Trophoblast cell (in vitro differentiated cells and primary cell): Measurements from ENCODE around the gene KCNIP4.

ENCODE experiments used
- DNase-seq, 2 donors: peaks; one replicate each; pipeline ENCODE4 v3.0.0-alpha.2; 2016
- H2AFZ ChIP-seq: 2 replicates; pipeline ENCODE4 v1.6.1; 2013; ENCODE audit warnings: low read length, moderate library complexity, mild to moderate bottlenecking; ENCODE audit not compliant: insufficient read depth, poor library complexity
- H2AK5ac ChIP-seq: 2 replicates; pipeline ENCODE4 v1.6.1; 2013; ENCODE audit warnings: mild to moderate bottlenecking, low read length
- H2BK120ac ChIP-seq: 2 replicates; pipeline ENCODE4 v1.6.1; 2013; ENCODE audit warnings: low read length, mild to moderate bottlenecking, moderate library complexity; ENCODE audit not compliant: insufficient read depth, poor library complexity
- H2BK12ac ChIP-seq: 2 replicates; pipeline ENCODE4 v1.6.1; 2013; ENCODE audit warnings: mild to moderate bottlenecking, low read length, moderate library complexity
- H2BK5ac ChIP-seq: 2 replicates; pipeline ENCODE4 v1.6.1; 2013; ENCODE audit warnings: low read length, low read depth, moderate library complexity, mild to moderate bottlenecking; ENCODE audit not compliant: poor library complexity
- H3K14ac ChIP-seq: 2 replicates; pipeline ENCODE4 v1.6.1; 2013; ENCODE audit warnings: mild to moderate bottlenecking, low read length
- H3K18ac ChIP-seq: 2 replicates; pipeline ENCODE4 v1.6.1; 2013; ENCODE audit warnings: mild to moderate bottlenecking, low read length
- H3K23ac ChIP-seq: 2 replicates; pipeline ENCODE4 v1.6.1; 2013; ENCODE audit warnings: low read length
- H3K27ac ChIP-seq: 2 replicates; pipeline ENCODE4 v1.5.1; 2013; ENCODE audit warnings: low read depth, mild to moderate bottlenecking, inconsistent platforms, low read length, moderate library complexity
- H3K27me3 ChIP-seq: 2 replicates; pipeline ENCODE4 v1.6.1; 2013; ENCODE audit warnings: inconsistent platforms, mild to moderate bottlenecking, low read length, moderate library complexity; ENCODE audit not compliant: insufficient read depth
- H3K36me3 ChIP-seq, 2 experiments: 1 replicate in 1 of 2; 2 replicates in 1 of 2; pipeline ENCODE4 v1.6.1; 2013; ENCODE audit warnings: low read length in 2 of 2, mild to moderate bottlenecking in 2 of 2, moderate library complexity in 1 of 2; ENCODE audit not compliant: insufficient read depth in 2 of 2, control insufficient read depth in 1 of 2
- H3K4ac ChIP-seq: 2 replicates; pipeline ENCODE4 v1.6.1; 2013; ENCODE audit warnings: low read depth, mild to moderate bottlenecking, low read length, moderate library complexity
- H3K4me1 ChIP-seq, 2 experiments: 1 replicate in 1 of 2; 2 replicates in 1 of 2; pipeline ENCODE4 v1.6.1; 2013; ENCODE audit warnings: low read length in 2 of 2, mild to moderate bottlenecking in 2 of 2, moderate library complexity in 1 of 2; ENCODE audit not compliant: insufficient read depth in 2 of 2, control insufficient read depth in 1 of 2
- H3K4me2 ChIP-seq: 2 replicates; pipeline ENCODE4 v1.6.1; 2013; ENCODE audit warnings: inconsistent platforms, mild to moderate bottlenecking, low read length, moderate library complexity
- H3K4me3 ChIP-seq: 2 replicates; pipeline ENCODE4 v1.5.1; 2013; ENCODE audit warnings: mild to moderate bottlenecking, low read depth, low read length, inconsistent platforms
- H3K79me1 ChIP-seq: one replicate; pipeline ENCODE4 v1.6.1; 2013; ENCODE audit warnings: low read length
- H3K79me2 ChIP-seq: 2 replicates; pipeline ENCODE4 v1.6.1; 2013; ENCODE audit warnings: low read length, mild to moderate bottlenecking; ENCODE audit not compliant: control insufficient read depth, insufficient read depth, poor library complexity
- H3K9ac ChIP-seq: 2 replicates; pipeline ENCODE4 v1.6.1; 2013; ENCODE audit warnings: mild to moderate bottlenecking, low read length
- H3K9me3 ChIP-seq: 2 replicates; pipeline ENCODE4 v1.6.1; 2013; ENCODE audit warnings: low read depth, mild to moderate bottlenecking, control low read depth, inconsistent platforms, low read length; ENCODE audit not compliant: insufficient read depth
- H4K12ac ChIP-seq: 2 replicates; pipeline ENCODE4 v1.6.1; 2013; ENCODE audit warnings: low read depth, mild to moderate bottlenecking, low read length, moderate library complexity
- H4K8ac ChIP-seq: 2 replicates; pipeline ENCODE4 v1.6.1; 2013; ENCODE audit warnings: low read depth, mild to moderate bottlenecking, low read length, moderate library complexity
- H4K91ac ChIP-seq: one replicate; pipeline ENCODE4 v1.6.1; 2013; ENCODE audit warnings: low read depth, mild to moderate bottlenecking, low read length, moderate library complexity
- WGBS: extraction: QIAGEN DNeasy Blood & Tissue Kit; methylation state at CpG from one replicate; pipeline ENCODE4 v1.1.7; 2013; ENCODE audit warnings: missing lambda C conversion rate; ENCODE audit not compliant: insufficient read length, insufficient coverage; ENCODE audit errors: extremely low coverage; 5-methylcytosine and 5-hydroxymethylcytosine counted together

The KCNIP4 gene

DNA sequence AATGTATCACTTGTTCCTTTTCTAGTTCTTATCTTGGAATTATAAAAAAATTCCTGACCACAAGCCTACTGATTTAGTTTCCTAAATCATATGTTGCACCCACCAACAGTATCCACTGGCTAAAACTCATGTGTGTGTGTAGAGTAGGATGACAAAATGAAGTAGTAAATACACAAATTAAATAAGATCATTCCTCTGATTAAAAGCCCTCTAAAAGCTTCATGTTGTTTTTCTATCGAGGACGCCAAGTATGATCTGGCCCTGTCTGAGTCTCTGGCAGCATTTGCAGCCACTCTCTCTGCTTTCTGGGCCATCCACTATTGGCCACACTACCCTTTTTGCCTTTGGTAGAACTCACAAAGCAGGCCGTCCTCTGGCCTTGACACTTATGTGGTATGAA lies 1064.9 kb downstream of the KCNIP4 start:
- no peak overlapping the region for H4K12ac ChIP-seq
- no CpG with 5 or more reads among the region's 3 CpGs for WGBS
- no peak overlapping the region for H3K4me2 ChIP-seq
- no peaks in the 10 kb centered on the region for H3K9me3 ChIP-seq
- H3K14ac ChIP-seq, result no peak overlapping the region
- H3K27ac ChIP-seq, result no peak overlapping the region
- no peaks in the 10 kb centered on the region for H3K79me1 ChIP-seq
- no peaks in the 10 kb centered on the region for H3K36me3 ChIP-seq
- H3K9ac ChIP-seq, result no peak overlapping the region
- no peaks in the 10 kb centered on the region for H3K4me1 ChIP-seq
- H4K91ac ChIP-seq, result no peak overlapping the region
- H2BK5ac ChIP-seq, result no peak overlapping the region
- H2AK5ac ChIP-seq, result no peak overlapping the region
- no peak overlapping the region for H3K4ac ChIP-seq
- no peak overlapping the region for H2BK12ac ChIP-seq
- DNase-seq, result no peak
- no peak overlapping the region for H4K8ac ChIP-seq
- H2AFZ ChIP-seq, result no peak overlapping the region
- H2BK120ac ChIP-seq, result no peak overlapping the region
- no peaks in the 10 kb centered on the region for H3K79me2 ChIP-seq
- H3K23ac ChIP-seq, result no peak overlapping the region
- H3K27me3 ChIP-seq, result no peaks in the 10 kb centered on the region
- no peak overlapping the region for H3K4me3 ChIP-seq
- H3K18ac ChIP-seq, result no peak overlapping the region

DNA sequence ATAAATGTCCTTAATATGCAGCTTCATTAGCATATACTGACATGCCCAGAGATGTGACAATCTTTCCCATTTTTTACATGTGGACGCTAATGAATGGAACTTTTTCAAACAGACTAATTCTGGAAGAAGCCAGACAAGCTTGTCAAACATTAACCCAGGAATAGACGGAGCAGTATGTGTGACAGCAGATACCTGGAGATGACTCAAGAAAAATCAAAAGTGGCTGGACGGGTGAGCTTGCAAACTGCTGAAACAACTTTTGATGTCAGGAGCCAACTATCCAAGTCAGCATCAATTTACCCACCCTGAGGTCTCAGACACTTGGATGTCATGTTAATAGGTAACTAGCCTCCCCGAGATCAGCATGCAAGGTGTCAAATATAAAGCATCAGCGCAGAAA lies 1065.3 kb downstream of the KCNIP4 start:
- Histone ChIP-seq H3K27ac (no peak overlapping the region), H2AK5ac (no peak overlapping the region), H3K36me3 (no peaks in the 10 kb centered on the region), H3K4ac (no peak overlapping the region), H3K23ac (no peak overlapping the region), H4K91ac (no peak overlapping the region), H3K18ac (no peak overlapping the region), H2AFZ (no peak overlapping the region), H3K14ac (no peak overlapping the region), H3K9me3 (no peaks in the 10 kb centered on the region), H3K9ac (no peak overlapping the region), H2BK12ac (no peak overlapping the region), H3K4me2 (no peak overlapping the region), H3K27me3 (no peaks in the 10 kb centered on the region), H3K4me1 (no peaks in the 10 kb centered on the region), H2BK5ac (no peak overlapping the region), H4K8ac (no peak overlapping the region), H3K4me3 (no peak overlapping the region), H3K79me2 (no peaks in the 10 kb centered on the region), H2BK120ac (no peak overlapping the region), H4K12ac (no peak overlapping the region), H3K79me1 (no peaks in the 10 kb centered on the region)
- no peak for DNase-seq
- no CpG with 5 or more reads among the region's 5 CpGs for WGBS

DNA sequence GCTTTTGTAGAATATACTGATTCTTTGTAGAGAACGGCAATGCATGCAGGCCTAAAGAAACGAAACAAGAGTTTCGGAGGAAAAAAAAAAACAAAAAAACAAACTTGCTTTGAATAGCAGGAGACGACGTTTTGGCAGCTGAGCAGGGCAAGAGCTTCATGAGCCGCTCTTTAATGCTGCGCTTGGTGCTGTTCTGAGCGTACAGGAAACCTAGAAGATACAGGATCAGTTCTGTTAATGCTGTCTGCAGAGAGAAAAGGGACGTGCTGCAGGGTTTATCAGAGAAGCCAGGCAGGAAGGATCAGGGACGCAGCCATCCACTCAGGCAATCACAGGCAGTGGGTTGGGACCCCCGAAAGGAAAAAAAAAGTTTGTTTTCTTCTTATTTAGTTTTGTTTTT lies 1066.1 kb downstream of the KCNIP4 start:
- no peak overlapping the region for H3K18ac ChIP-seq
- H2BK5ac ChIP-seq, result no peak overlapping the region
- H4K91ac ChIP-seq, result no peak overlapping the region
- H3K4me3 ChIP-seq, result no peak overlapping the region
- no peaks in the 10 kb centered on the region for H3K27me3 ChIP-seq
- H3K4ac ChIP-seq, result no peak overlapping the region
- H3K4me2 ChIP-seq, result no peak overlapping the region
- no peak overlapping the region for H2AK5ac ChIP-seq
- no CpG with 5 or more reads among the region's 11 CpGs for WGBS
- no peaks in the 10 kb centered on the region for H3K79me1 ChIP-seq
- no peak overlapping the region for H3K14ac ChIP-seq
- no peak overlapping the region for H4K8ac ChIP-seq
- H2AFZ ChIP-seq, result no peak overlapping the region
- H2BK12ac ChIP-seq, result no peak overlapping the region
- H4K12ac ChIP-seq, result no peak overlapping the region
- no peaks in the 10 kb centered on the region for H3K79me2 ChIP-seq
- H3K36me3 ChIP-seq, result no peaks in the 10 kb centered on the region
- H2BK120ac ChIP-seq, result no peak overlapping the region
- H3K23ac ChIP-seq, result no peak overlapping the region
- no peak for DNase-seq
- H3K9me3 ChIP-seq, result no peaks in the 10 kb centered on the region
- no peak overlapping the region for H3K27ac ChIP-seq
- H3K4me1 ChIP-seq, result no peaks in the 10 kb centered on the region
- H3K9ac ChIP-seq, result no peak overlapping the region

DNA sequence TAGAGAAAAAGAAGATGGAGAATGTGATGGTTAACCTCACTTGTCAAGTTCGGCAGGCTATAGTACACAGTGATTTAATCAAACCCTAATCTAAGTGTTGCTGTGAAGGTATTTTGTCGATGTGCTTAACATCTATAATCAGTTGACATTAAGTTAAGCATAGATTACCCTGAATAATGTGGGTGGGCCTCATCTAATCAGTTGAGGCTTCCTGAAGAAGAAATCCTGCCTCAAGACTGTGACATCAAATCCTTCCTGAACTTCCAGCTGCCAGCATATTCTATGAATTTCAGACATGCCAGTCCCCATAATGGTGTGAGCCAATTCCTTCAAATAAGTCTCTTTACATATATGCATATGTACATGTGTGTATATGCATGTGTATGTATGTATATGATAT lies 1066.9 kb downstream of the KCNIP4 start:
- Histone ChIP-seq H3K79me2 (no peaks in the 10 kb centered on the region), H3K23ac (no peak overlapping the region), H3K14ac (no peak overlapping the region), H4K91ac (no peak overlapping the region), H3K18ac (no peak overlapping the region), H3K79me1 (no peaks in the 10 kb centered on the region), H3K27ac (no peak overlapping the region), H3K9ac (no peak overlapping the region), H3K36me3 (no peaks in the 10 kb centered on the region), H2AFZ (no peak overlapping the region), H2BK5ac (no peak overlapping the region), H3K9me3 (no peaks in the 10 kb centered on the region), H3K4ac (no peak overlapping the region), H3K27me3 (no peaks in the 10 kb centered on the region), H4K12ac (no peak overlapping the region), H2AK5ac (no peak overlapping the region), H4K8ac (no peak overlapping the region), H3K4me3 (no peak overlapping the region), H3K4me2 (no peak overlapping the region), H2BK12ac (no peak overlapping the region), H2BK120ac (no peak overlapping the region), H3K4me1 (no peaks in the 10 kb centered on the region)
- WGBS, result no CpG with 5 or more reads among the region's 2 CpGs
- peak in 1 of 2 donors; percentile 6 for DNase-seq
